HG02981 (cell line): ENCODE measurements around the gene CACNG7.

ENCODE experiments used
- ATAC-seq: cut with Tn5 transposase; IDR thresholded peaks from one replicate; pipeline ENCODE4 v1.9.1; 2021; ENCODE audit warnings: mild to moderate bottlenecking, moderate library complexity; ENCODE audit not compliant: unreplicated experiment

CACNG7 gene

GRCh38 chr19:53981376-53981951 is 72.4 kb downstream of the CACNG7 start:
- ATAC-seq = no peak

GRCh38 chr19:53982001-53982451 is 72.9 kb downstream of the CACNG7 start:
- ATAC-seq = no peak

GRCh38 chr19:53982611-53983010 is 73.5 kb downstream of the CACNG7 start:
- ATAC-seq = no peak

GRCh38 chr19:53983457-53984289 is 74.6 kb downstream of the CACNG7 start:
- ATAC-seq = no peak

GRCh38 chr19:53985863-53986262 is 76.8 kb downstream of the CACNG7 start:
- no peak for ATAC-seq

- no peak for ATAC-seq
Measured at GRCh38 chr19:53988981-53989380, 79.9 kb downstream of the CACNG7 start.

- no peak for ATAC-seq
Measured at GRCh38 chr19:53989600-53990533, 80.8 kb downstream of the CACNG7 start.

GRCh38 chr19:53991224-53992113 is 82.4 kb downstream of the CACNG7 start, which contains the start of gene CACNG6:
CACNG6 (plus strand) TSS chr19:53991637; CDS start chr19:53992878, 1,241 bp downstream.
- no peak for ATAC-seq

GRCh38 chr19:53992211-53992610 is 83.1 kb downstream of the CACNG7 start:
- ATAC-seq = no peak

- no peak for ATAC-seq
Measured at GRCh38 chr19:53992815-53993214, 83.7 kb downstream of the CACNG7 start.

GRCh38 chr19:53993448-53993847 is 84.4 kb downstream of the CACNG7 start:
- no peak for ATAC-seq
